Lung (tissue), 12 donors: ENCODE data around the gene ADSL. TPM values are rescaled to one million over a fixed set of nuclear protein-coding genes. Genes with fewer than 3 reads are reported as not detected.
A peak's percentile ranks its signal among the peaks of the same experiment; 100 is the strongest.

Experiments used
- ATAC-seq: fragments of 200-7000 bp; cut with Tn5 transposase; one replicate; pipeline ENCODE4 v1.9.1; 2020; ENCODE audit warnings: moderate number of reproducible peaks; ENCODE audit not compliant: insufficient read depth, low FRiP score
- DNase-seq, 3 donors: peaks; one replicate each; pipeline ENCODE4 v3.0.0-alpha.2; 2013 to 2017
- H3K27ac ChIP-seq, 2 donors: one replicate each; pipeline ENCODE4 v1.5.1; 2013; ENCODE audit warnings: mild to moderate bottlenecking in 2 of 2, moderate library complexity in 2 of 2, control low read depth in 1 of 2, inconsistent platforms in 1 of 2, low read depth in 1 of 2, low read length in 1 of 2
- H3K27me3 ChIP-seq, 3 donors: one replicate each; pipeline ENCODE4 v1.5.1; 2013; ENCODE audit warnings: low read length in 2 of 3; ENCODE audit not compliant: control insufficient read depth in 3 of 3, insufficient read depth in 3 of 3
- H3K36me3 ChIP-seq, 4 donors: one replicate each; pipeline ENCODE4 v1.5.1; 2013; ENCODE audit warnings: low read length in 4 of 4, mild to moderate bottlenecking in 1 of 4, moderate library complexity in 1 of 4; ENCODE audit not compliant: control insufficient read depth in 4 of 4, insufficient read depth in 4 of 4
- H3K4me1 ChIP-seq, 5 donors: one replicate each; pipeline ENCODE4 v1.5.1; 2013; ENCODE audit warnings: low read length in 5 of 5, mild to moderate bottlenecking in 2 of 5, moderate library complexity in 1 of 5; ENCODE audit not compliant: control insufficient read depth in 5 of 5, insufficient read depth in 5 of 5
- H3K4me3 ChIP-seq: one replicate; pipeline ENCODE4 v1.5.1; 2013; ENCODE audit warnings: mild to moderate bottlenecking, control low read depth, moderate library complexity
- H3K9ac ChIP-seq, 2 donors: one replicate each; pipeline ENCODE4 v1.5.1; 2013; ENCODE audit warnings: low read length in 2 of 2, control low read depth in 1 of 2; ENCODE audit not compliant: insufficient read depth in 1 of 2
- H3K9me3 ChIP-seq, 4 donors: one replicate each; pipeline ENCODE4 v1.5.1; 2013; ENCODE audit warnings: low read length in 3 of 4, mild to moderate bottlenecking in 1 of 4, moderate library complexity in 1 of 4; ENCODE audit not compliant: control insufficient read depth in 4 of 4, insufficient read depth in 3 of 4
- CTCF ChIP-seq: IDR thresholded peaks from 2 replicates; pipeline ENCODE4 v1.5.1; 2012; ENCODE audit warnings: mild to moderate bottlenecking; ENCODE audit errors: control extremely low read depth, extremely low read depth
- WGBS, 2 donors: extraction: QIAGEN DNeasy Blood & Tissue Kit; methylation state at CpG; one replicate each; pipeline ENCODE4 v1.1.7; 2013; 5-methylcytosine and 5-hydroxymethylcytosine counted together
- polyA plus RNA-seq, 2 donors: library from polyadenylated mRNA; stranded (reverse); fragments of 200-250 nt; gene quantifications; one replicate each; pipeline ENCODE4 v1.2.1, GENCODE V29; 2013
- total RNA-seq, 2 donors: library from RNA; depleted of rRNA in 1 of 2; stranded (reverse); fragments of >200 nt in 1 of 2; gene quantifications; one replicate each; pipeline ENCODE4 v1.2.1, GENCODE V29; 2014 to 2021
- donor health status: control.
- donor health status: control.
- donor health status: Bipolar disorder and iron deficiency.
- donor health status: healthy.
- donor health status: DM: yes; HTN: yes; CAD: no.

The ADSL gene
- total and polyA plus RNA-seq, 4 donors: 35.2 to 62.9 (median 43.0) TPM

GRCh38 chr22:40417041-40417440, 70.7 kb downstream of the ADSL start:
- Histone ChIP-seq H3K4me3 (no peak overlapping the region), H3K9me3 (peaks cover 0 to 1% (median 0%) of the 10 kb centered on the region in 4 donors), H3K4me1 (peaks cover 0 to 25% (median 7%) of the 10 kb centered on the region in 5 donors), H3K9ac (no peak overlapping the region), H3K27ac (no peak overlapping the region), H3K36me3 (peaks cover 2 to 46% (median 15%) of the 10 kb centered on the region in 4 donors), H3K27me3 (no peaks in the 10 kb centered on the region)
- DNase-seq (no peak), ATAC-seq (no peak)
- TF ChIP-seq CTCF: no peak
- WGBS, 2 donors: 94 to 95% methylated on average over 8 of the region's 8 CpGs

- H3K27ac ChIP-seq: no peak overlapping the region
- 95 to 96% methylated on average over 5 of the region's 5 CpGs for WGBS, 2 donors
These were observed 71.6 kb downstream of the ADSL start for GRCh38 chr22:40417881-40418280.

GRCh38 chr22:40418366-40419201, 72.3 kb downstream of the ADSL start:
- no peaks in the 10 kb centered on the region for H3K27me3 ChIP-seq
- H3K9me3 ChIP-seq: peaks cover 0 to 1% (median 0%) of the 10 kb centered on the region in 4 donors
- H3K4me1 ChIP-seq: peaks cover 0 to 25% (median 7%) of the 10 kb centered on the region in 5 donors
- H3K9ac ChIP-seq: no peak overlapping the region
- ATAC-seq: no peak
- H3K36me3 ChIP-seq: peaks cover 2 to 56% (median 18%) of the 10 kb centered on the region in 4 donors
- no peak overlapping the region for H3K27ac ChIP-seq
- WGBS, 2 donors: 70 to 86% methylated on average over 37 to 42 of the region's 42 CpGs
- no peak overlapping the region for H3K4me3 ChIP-seq
- peak; percentile 87 to 90 (median 88) for DNase-seq
- TF ChIP-seq CTCF: no peak

More at GRCh38 chr22:40417881-40418280, 71.6 kb downstream of the ADSL start:
- Histone ChIP-seq H3K36me3 (peaks cover 2 to 50% (median 15%) of the 10 kb centered on the region in 4 donors), H3K4me1 (peaks cover 0 to 25% (median 7%) of the 10 kb centered on the region in 5 donors), H3K27me3 (no peaks in the 10 kb centered on the region), H3K9ac (no peak overlapping the region), H3K4me3 (no peak overlapping the region), H3K9me3 (peaks cover 0 to 1% (median 0%) of the 10 kb centered on the region in 4 donors)
- DNase-seq: no peak
- no peak for TF ChIP-seq CTCF
- no peak for ATAC-seq
